ENCODE measurements around the gene APPL1. TPM values are rescaled to one million over a fixed set of nuclear protein-coding genes. Genes with fewer than 3 reads are reported as not detected.

Gene APPL1
- total RNA-seq, 4 donors from 2014 or later: 27.2 to 54.2 (median 41.4) TPM

GRCh38 chr3:57279685-57280084 is 52.2 kb downstream of the APPL1 start:
- intact Hi-C loops (cut with DNase I): no loop called here
- H3K36me3 ChIP-seq: peaks cover 0 to 9% (median 0%) of the 10 kb centered on the region in 3 donors
- 75 to 87% methylated on average over 5 of the region's 5 CpGs for WGBS, 2 donors
- no peak overlapping the region for H3K27ac ChIP-seq
- no peaks in the 10 kb centered on the region for H3K27me3 ChIP-seq
- H3K4me3 ChIP-seq: no peak overlapping the region
- DNase-seq: no peak
- H3K4me1 ChIP-seq: no peaks in the 10 kb centered on the region
- H3K9me3 ChIP-seq: peaks cover 0 to 4% (median 0%) of the 10 kb centered on the region in 3 donors
- no peak for TF ChIP-seq POLR2A (IDR thresholded peaks at IDR 0.05)
- TF ChIP-seq, protein P1, sequence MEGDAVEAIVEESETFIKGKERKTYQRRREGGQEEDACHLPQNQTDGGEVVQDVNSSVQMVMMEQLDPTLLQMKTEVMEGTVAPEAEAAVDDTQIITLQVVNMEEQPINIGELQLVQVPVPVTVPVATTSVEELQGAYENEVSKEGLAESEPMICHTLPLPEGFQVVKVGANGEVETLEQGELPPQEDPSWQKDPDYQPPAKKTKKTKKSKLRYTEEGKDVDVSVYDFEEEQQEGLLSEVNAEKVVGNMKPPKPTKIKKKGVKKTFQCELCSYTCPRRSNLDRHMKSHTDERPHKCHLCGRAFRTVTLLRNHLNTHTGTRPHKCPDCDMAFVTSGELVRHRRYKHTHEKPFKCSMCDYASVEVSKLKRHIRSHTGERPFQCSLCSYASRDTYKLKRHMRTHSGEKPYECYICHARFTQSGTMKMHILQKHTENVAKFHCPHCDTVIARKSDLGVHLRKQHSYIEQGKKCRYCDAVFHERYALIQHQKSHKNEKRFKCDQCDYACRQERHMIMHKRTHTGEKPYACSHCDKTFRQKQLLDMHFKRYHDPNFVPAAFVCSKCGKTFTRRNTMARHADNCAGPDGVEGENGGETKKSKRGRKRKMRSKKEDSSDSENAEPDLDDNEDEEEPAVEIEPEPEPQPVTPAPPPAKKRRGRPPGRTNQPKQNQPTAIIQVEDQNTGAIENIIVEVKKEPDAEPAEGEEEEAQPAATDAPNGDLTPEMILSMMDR (IDR thresholded peaks at IDR 0.05): no peak

DNA sequence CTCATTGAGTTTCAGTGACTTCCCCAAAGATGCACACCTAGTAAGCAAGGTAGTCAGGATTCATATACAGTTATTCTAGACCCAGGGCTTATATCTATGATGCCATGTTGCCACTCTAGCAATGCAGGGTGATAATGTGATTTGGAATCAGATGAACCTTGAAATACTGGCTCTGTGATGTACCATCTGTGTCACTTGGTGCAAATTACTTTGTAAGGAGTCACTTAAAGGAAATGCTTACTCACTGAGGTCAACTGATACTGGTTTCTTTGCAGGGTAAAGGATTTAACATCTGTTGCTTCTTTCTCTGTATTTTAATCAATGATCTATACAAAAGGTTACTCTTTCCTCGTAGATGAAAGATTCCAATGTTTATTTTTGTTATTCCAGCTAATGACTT is 54.2 kb downstream of the APPL1 start:
- TF ChIP-seq, protein P1 (IDR thresholded peaks at IDR 0.05): no peak
- TF ChIP-seq POLR2A (IDR thresholded peaks at IDR 0.05): no peak
- 37 to 40% methylated on average over 1 of the region's 1 CpG for WGBS, 2 donors
- intact Hi-C loops (cut with DNase I): no loop called here
- H3K27ac ChIP-seq: no peak overlapping the region
- H3K4me3 ChIP-seq: no peak overlapping the region
- H3K27me3 ChIP-seq: no peaks in the 10 kb centered on the region
- no peaks in the 10 kb centered on the region for H3K4me1 ChIP-seq
- no peak for DNase-seq
- peaks cover 0 to 4% (median 0%) of the 10 kb centered on the region in 3 donors for H3K9me3 ChIP-seq
- no peaks in the 10 kb centered on the region for H3K36me3 ChIP-seq

DNA sequence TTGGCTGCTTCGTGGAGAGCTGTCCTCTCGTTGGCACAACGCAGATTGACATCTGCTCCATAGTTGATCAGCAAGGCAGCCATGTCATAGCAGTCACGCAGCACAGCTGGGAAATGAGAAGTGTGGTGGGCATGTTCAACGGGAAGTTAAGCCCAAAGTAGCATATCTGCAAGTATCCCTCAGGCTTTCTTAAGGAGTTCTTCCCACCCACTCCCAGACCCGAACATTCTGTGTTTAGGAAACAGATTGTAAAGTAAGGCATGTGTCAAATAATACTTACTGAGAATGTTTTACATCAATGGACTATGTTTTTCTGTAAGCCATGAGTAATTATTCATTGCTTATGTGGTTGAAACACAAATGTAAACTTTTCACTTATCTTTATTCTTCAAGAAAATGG is 55.8 kb downstream of the APPL1 start:
- Histone ChIP-seq H3K36me3 (no peaks in the 10 kb centered on the region), H3K4me1 (no peaks in the 10 kb centered on the region), H3K9me3 (peaks cover 0 to 4% (median 0%) of the 10 kb centered on the region in 3 donors), H3K4me3 (no peak overlapping the region), H3K27ac (no peak overlapping the region), H3K27me3 (no peaks in the 10 kb centered on the region)
- DNase-seq: no peak
- intact Hi-C loops (cut with DNase I): no loop called here
- TF ChIP-seq POLR2A (IDR thresholded peaks at IDR 0.05): no peak
- TF ChIP-seq, protein P1 (IDR thresholded peaks at IDR 0.05): no peak
- WGBS, 2 donors: 55 to 67% methylated on average over 5 to 6 of the region's 6 CpGs

DNA sequence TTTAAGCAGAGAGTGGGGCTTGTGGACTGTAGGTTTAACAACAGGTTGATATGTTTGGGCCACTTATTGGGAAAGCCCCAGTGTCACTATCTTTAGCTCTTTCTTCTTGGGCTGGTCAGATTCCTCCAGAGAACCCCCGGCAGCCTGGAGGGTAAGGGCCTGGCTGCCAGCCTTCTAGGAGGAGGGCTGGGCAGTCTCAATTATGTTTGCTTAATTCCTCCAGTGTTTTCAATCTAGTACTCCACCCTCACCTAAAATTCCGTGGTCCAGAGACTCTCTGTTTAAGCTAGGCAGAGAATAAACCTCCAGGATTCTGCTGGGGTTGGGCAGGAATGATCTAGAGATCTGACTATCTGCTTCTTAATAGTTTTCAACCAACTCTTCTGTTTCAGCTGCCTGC is 59.7 kb downstream of the APPL1 start:
- intact Hi-C loops (cut with DNase I): no loop called here
- no peaks in the 10 kb centered on the region for H3K4me1 ChIP-seq

DNA sequence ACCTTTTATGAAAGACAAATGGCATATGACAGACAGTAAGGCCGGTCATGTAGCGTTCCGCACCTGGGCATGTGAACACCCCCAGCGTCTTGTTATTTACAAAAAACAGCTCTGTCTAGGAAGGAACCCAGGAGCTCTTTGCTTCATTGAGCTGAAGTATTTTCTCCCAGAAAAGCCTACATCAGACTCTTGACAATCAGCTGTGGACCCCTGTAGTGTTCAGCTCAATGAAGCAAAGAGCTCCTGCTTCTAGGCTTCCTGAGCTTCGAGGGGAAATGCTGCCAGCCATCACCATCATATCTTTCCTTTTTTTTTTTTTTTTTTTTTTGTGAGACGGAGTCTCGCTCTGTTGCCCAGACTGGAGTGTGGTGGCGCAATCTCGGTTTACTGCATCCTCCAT is 60.9 kb downstream of the APPL1 start:
- H3K36me3 ChIP-seq: no peaks in the 10 kb centered on the region
- H3K4me3 ChIP-seq: no peak overlapping the region
- peaks cover 0 to 12% (median 0%) of the 10 kb centered on the region in 4 donors for H3K27me3 ChIP-seq
- intact Hi-C loops (cut with DNase I): no loop called here
- no peaks in the 10 kb centered on the region for H3K9me3 ChIP-seq
- no peak overlapping the region for H3K27ac ChIP-seq
- no peaks in the 10 kb centered on the region for H3K4me1 ChIP-seq
- 83 to 85% methylated on average over 6 to 9 of the region's 9 CpGs for WGBS, 2 donors
- DNase-seq: no peak
- TF ChIP-seq, protein P1 (IDR thresholded peaks at IDR 0.05): no peak
- TF ChIP-seq POLR2A (IDR thresholded peaks at IDR 0.05): no peak

More for the DNA sequence above, 59.7 kb downstream of the APPL1 start:
- H3K36me3 ChIP-seq: no peaks in the 10 kb centered on the region
- H3K27ac ChIP-seq: no peak overlapping the region
- 27 to 47% methylated on average over 2 of the region's 2 CpGs for WGBS, 2 donors
- H3K27me3 ChIP-seq: peaks cover 0 to 3% (median 0%) of the 10 kb centered on the region in 4 donors
- H3K9me3 ChIP-seq: no peaks in the 10 kb centered on the region
- H3K4me3 ChIP-seq: no peak overlapping the region
- DNase-seq: no peak
- no peak for TF ChIP-seq POLR2A (IDR thresholded peaks at IDR 0.05)
- TF ChIP-seq, protein P1 (IDR thresholded peaks at IDR 0.05): no peak
